Endothelial cell of coronary artery (primary cell): ENCODE results near the gene DDX39A. TPM values are rescaled to one million over a fixed set of nuclear protein-coding genes. Genes with fewer than 3 reads are reported as not detected.

Source experiments
- total RNA-seq: library from RNA; depleted of rRNA; stranded (reverse); fragments of >200 nt; gene quantifications from 2 replicates; pipeline ENCODE4 v1.2.3, GENCODE V29; 2014

Gene DDX39A
- total RNA-seq = 50.0 and 86.0 TPM in 2 replicates

DNA sequence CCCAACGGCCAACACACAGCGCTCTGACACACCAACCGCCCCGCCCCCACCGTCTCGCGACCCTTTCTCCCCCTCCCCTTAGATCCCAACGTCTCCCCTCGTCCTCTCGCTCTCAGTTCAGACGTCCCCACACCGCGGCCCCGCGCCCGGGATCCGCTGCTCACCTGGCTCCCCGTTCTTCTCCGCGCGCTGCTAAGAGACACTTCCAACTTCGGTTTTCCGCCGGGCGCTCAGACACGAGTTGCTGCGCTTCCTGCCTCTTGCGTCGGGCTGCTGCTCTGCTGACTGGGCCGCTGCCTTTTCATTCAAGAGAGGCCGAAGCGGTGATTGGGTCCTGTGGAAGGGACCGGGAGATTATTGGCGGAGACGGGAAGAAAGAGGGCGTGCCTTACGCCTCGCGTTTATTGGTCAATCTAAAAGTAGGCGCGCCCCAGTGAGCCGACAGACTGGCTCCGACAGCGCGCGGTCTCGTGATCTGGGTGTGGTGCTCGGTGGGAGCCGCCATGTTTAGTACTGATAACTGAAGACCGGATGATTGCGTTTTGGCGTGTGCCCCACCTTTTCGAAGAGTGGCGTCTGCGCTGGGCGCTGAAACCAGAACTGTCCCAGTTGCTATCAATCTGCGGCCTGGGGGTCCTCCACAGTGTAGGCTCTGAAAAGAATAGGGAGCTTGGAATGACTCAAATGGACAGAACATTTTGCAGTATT, at the start of gene DDX39A:
TSS of gene DDX39A (minus strand) at position 236 of the 708 bp plus-strand sequence. CDS start 6,121 bp downstream, outside the sequence.

DNA sequence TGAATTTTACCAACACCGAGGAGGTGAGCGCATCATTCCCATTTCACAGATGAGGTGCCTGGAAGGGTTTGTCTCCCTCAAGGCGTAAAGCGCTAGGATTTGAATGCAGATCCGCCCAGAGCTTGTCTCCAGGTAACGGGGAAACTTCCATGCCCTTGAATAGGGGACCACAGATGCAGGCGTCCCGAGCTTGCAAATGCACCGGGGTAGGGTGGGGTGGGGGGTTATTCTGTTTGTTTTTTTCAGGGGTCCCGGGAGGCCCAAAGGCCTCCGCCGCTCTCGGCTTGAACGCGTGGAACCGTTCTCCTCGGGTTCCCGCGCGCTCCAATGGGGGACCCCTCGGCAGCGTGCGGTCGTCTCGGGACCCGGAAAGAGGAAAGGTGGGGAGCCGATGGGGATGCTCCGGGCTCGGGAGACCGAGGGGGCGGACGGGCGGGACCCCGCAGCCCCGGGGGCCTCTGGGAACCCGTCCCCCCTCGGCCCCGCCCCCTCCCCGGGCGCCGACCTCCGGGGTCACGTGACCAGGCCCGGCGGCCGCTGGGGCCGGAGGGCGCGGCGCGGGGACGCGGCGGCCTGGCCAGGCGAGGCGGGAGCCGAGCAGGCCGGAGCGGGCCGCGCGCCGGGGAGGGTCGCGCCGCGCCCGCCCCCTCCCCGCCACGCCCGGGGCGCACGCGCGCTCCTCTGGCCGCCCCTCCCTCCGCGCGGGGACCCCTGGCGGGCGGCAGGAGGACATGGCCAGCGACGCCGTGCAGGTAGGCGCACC, 13.8 kb upstream of the DDX39A start, which contains the start of gene PKN1:
TSS of gene PKN1 (plus strand) at position 516 of the 763 bp plus-strand sequence. CDS start at position 732, 216 bp downstream.

Other genes with a start within 250 kb of the DDX39A start
- gene ADGRL1, start 213.2 kb downstream of the DDX39A start, total RNA-seq = 1.7 and 3.7 TPM in 2 replicates
- gene ADGRE5, start 37.9 kb downstream of the DDX39A start, total RNA-seq = 5.4 and 10.5 TPM in 2 replicates
- 263 and 295 TPM in 2 replicates for gene PKN1, start 14.0 kb upstream of the DDX39A start, total RNA-seq
- gene PTGER1, start 56.0 kb upstream of the DDX39A start, total RNA-seq = 0.27 and 0.28 TPM in 2 replicates
- 134 and 147 TPM in 2 replicates for gene GIPC1, start 76.8 kb upstream of the DDX39A start, total RNA-seq
- gene DNAJB1, start 99.1 kb upstream of the DDX39A start, total RNA-seq = 36.8 and 45.4 TPM in 2 replicates
- gene TECR, start 110.3 kb upstream of the DDX39A start, total RNA-seq = 19.5 and 21.3 TPM in 2 replicates
- 283 and 352 TPM in 2 replicates for gene NDUFB7, start 152.7 kb upstream of the DDX39A start, total RNA-seq
- gene CLEC17A, start 163.7 kb upstream of the DDX39A start, total RNA-seq = not detected in 2 replicates